SK-N-MC (cell line): Measurements from ENCODE around the gene CFAP20.

ENCODE experiments used
- EZH2 ChIP-seq: fragments of 200-600 bp; sonication (generic); IDR thresholded peaks from one replicate; pipeline ENCODE4 v1.6.1; 2017; ENCODE audit warnings: antibody characterized with exemption
- FOXP2 ChIP-seq: optimal IDR thresholded peaks from 2 replicates; pipeline ENCODE3; 2011; ENCODE audit warnings: mild to moderate bottlenecking, moderate library complexity; ENCODE audit not compliant: insufficient read depth; ENCODE audit errors: extremely low read length, control extremely low read depth
- POLR2AphosphoS5 ChIP-seq: IDR thresholded peaks from 2 replicates; pipeline ENCODE4 v1.6.1; 2012; ENCODE audit warnings: mild to moderate bottlenecking, low read depth, low read length, borderline replicate concordance

DNA sequence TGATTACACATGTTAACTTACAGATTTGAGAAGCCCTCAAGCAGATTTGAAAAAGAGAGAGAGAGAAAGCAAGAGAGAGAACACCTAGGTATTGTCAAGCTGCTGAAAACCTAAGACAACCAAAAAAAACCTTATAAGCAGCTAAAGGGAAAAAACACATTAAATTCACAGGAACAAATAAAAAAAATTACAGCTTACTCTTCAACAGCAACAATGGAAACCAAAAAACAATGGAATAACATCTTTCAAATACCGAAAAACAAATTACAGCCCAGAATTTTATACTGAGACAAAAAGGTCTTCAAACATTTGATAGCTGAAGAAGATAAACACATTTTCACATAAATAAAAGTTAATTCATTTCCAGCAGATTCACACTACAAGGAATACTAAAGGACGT lies 8.4 kb upstream of the CFAP20 start:
- TF ChIP-seq POLR2AphosphoS5, result no peak
- TF ChIP-seq EZH2, result no peak
- TF ChIP-seq FOXP2, result no peak
